Ectodermal cell (in vitro differentiated cells): ENCODE measurements around the gene CPB1.

Experiments
- H3K27ac ChIP-seq: 2 replicates; pipeline ENCODE4 v1.7.0; 2013; ENCODE audit warnings: mild to moderate bottlenecking, low read depth, low read length; ENCODE audit not compliant: insufficient read depth, poor library complexity, severe bottlenecking
- H3K27me3 ChIP-seq: 2 replicates; pipeline ENCODE4 v1.7.0; 2013; ENCODE audit warnings: mild to moderate bottlenecking, low read length; ENCODE audit not compliant: insufficient read depth, control insufficient read depth, poor library complexity, severe bottlenecking
- H3K36me3 ChIP-seq: one replicate; pipeline ENCODE4 v1.7.0; 2013; ENCODE audit warnings: low read length; ENCODE audit not compliant: control insufficient read depth, insufficient read depth
- H3K4me1 ChIP-seq: one replicate; pipeline ENCODE4 v1.7.0; 2013; ENCODE audit warnings: low read length; ENCODE audit not compliant: control insufficient read depth, insufficient read depth
- H3K4me3 ChIP-seq: 2 replicates; pipeline ENCODE4 v1.7.0; 2013; ENCODE audit warnings: low read depth, low read length, control low read depth; ENCODE audit not compliant: insufficient read depth
- H3K9me3 ChIP-seq: 2 replicates; pipeline ENCODE4 v1.7.0; 2013; ENCODE audit warnings: mild to moderate bottlenecking, low read length, moderate library complexity; ENCODE audit not compliant: control insufficient read depth
- WGBS, 2 experiments: methylation state at CpG; one replicate each; pipeline ENCODE4 v1.1.7; 2013; ENCODE audit warnings: missing lambda C conversion rate in 2 of 2; 5-methylcytosine and 5-hydroxymethylcytosine counted together

The CPB1 gene

DNA sequence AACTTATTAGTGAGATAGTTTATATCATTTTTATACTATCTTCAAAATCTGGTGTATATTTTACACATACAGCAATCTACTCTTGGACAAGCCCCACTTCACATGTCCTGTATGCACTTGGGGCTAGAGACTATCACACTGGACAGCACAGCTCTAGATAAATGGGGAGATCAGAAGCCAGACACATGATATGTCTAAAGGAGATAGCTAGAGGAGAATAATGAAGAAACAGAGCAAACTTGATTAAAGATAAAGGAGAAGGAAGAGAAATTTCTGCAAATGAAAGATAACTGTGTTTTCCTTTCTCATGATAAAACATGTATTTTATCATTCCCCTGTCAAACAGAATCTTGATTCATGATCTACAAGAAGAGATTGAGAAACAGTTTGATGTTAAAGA is 50.5 kb downstream of the CPB1 start:
- H3K27ac ChIP-seq, result no peak overlapping the region
- H3K9me3 ChIP-seq, result no peaks in the 10 kb centered on the region
- no peaks in the 10 kb centered on the region for H3K4me1 ChIP-seq
- H3K4me3 ChIP-seq, result no peak overlapping the region
- H3K36me3 ChIP-seq, result no peaks in the 10 kb centered on the region
- H3K27me3 ChIP-seq, result no peaks in the 10 kb centered on the region

DNA sequence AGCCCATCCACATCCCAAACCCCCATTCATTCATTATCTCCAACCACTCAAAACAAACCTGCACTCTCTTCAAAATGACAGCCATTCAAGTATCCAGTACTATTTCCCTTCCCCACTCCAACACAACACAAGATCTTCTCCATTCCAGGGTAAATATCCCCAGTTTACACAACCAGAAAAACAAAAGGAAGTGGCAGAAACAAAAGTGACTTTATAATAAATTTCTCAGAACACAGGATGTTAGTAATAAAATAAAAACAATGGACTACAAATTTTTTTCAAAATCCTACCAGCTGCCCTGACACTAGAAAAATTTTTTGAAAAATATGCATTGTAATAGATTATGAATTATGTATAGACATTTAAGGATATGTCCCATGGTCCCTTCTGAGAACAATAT is 51.6 kb downstream of the CPB1 start:
- H3K27ac ChIP-seq, result no peak overlapping the region
- H3K9me3 ChIP-seq, result no peaks in the 10 kb centered on the region
- H3K27me3 ChIP-seq, result no peaks in the 10 kb centered on the region
- H3K4me3 ChIP-seq, result no peak overlapping the region
- H3K36me3 ChIP-seq, result no peaks in the 10 kb centered on the region
- no peaks in the 10 kb centered on the region for H3K4me1 ChIP-seq

DNA sequence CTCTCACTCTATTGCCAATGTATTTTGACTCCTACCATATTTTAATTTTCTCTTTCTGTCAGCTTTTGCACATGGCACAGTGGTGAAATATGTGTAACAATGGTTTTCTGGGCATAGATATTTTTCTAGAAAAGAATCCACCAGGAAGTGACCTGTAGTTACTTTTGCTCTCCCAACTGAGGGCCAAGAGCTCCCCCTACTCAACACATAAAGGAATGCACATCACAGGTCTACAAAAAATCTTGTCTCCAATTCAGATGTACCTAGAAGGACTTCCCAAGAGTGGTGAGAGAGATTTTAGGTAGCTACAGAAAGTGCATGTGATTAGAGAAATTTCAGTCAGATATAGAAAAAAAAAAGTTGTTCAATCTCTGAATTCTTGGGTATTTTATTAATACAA is 53.1 kb downstream of the CPB1 start:
- H3K27me3 ChIP-seq, result no peaks in the 10 kb centered on the region
- H3K36me3 ChIP-seq, result no peaks in the 10 kb centered on the region
- no peaks in the 10 kb centered on the region for H3K9me3 ChIP-seq
- H3K27ac ChIP-seq, result no peak overlapping the region
- H3K4me1 ChIP-seq, result no peaks in the 10 kb centered on the region
- H3K4me3 ChIP-seq, result no peak overlapping the region

DNA sequence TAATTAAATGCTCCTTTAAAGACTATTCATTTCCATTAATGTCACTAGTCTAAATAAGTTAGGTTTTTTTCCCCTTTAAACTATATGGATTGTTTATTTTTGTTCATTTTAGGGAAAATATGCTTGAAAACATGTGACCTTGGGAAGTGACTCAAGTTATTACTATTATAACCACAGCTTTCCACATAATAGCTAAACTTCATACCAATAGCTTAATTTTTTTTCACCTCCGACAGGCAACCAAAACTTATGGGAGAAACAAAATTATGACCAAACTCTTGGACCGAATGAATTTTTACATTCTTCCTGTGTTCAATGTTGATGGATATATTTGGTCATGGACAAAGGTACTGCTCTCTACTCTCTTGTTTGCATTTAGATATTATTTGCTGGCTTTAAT is 53.7 kb downstream of the CPB1 start:
- Histone ChIP-seq H3K4me1 (no peaks in the 10 kb centered on the region), H3K36me3 (no peaks in the 10 kb centered on the region), H3K27ac (no peak overlapping the region), H3K4me3 (no peak overlapping the region), H3K27me3 (no peaks in the 10 kb centered on the region), H3K9me3 (no peaks in the 10 kb centered on the region)
- 87 to 94% methylated on average over 2 of the region's 2 CpGs for WGBS, 2 experiments

DNA sequence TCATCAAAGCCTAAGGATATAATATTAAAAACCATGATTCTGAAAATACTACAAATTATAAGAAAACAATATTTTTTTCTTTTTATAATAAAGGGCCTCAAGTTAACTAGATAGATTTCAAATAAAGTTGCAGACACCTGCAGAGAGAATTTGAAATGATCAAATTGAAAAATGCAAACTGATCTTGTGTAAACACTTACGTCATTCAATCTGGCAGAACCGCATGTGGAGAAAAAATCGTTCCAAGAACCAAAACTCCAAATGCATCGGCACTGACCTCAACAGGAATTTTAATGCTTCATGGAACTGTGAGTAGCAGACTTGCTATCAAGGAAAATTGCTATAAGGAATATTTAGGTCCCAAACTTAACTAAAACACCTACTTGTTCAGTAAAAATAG is 54.7 kb downstream of the CPB1 start:
- H3K4me1 ChIP-seq, result no peaks in the 10 kb centered on the region
- no peak overlapping the region for H3K27ac ChIP-seq
- H3K36me3 ChIP-seq, result no peaks in the 10 kb centered on the region
- no peak overlapping the region for H3K4me3 ChIP-seq
- WGBS, 2 experiments, result 97 to 98% methylated on average over 3 to 4 of the region's 4 CpGs
- no peaks in the 10 kb centered on the region for H3K27me3 ChIP-seq
- H3K9me3 ChIP-seq, result no peaks in the 10 kb centered on the region

DNA sequence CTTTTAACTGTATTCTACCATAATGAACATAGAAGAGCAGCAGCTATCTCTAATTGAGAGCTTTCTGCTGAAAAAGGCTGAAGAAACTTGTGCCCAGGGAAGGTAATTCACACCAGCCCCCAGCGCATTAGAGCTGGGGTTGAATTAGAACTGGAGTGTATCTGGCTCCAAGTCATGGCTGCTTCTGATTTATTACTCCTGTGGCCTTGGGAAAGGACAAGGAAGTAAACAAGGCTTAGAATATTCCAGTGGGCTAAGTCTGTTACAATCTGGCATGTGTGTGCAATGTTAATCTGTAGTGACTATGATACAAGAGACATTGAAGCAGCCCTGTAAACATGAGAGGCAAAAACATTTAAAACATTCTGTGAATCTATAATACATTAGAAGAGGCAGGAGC is 55.6 kb downstream of the CPB1 start:
- WGBS, 2 experiments, result 94 to 100% methylated on average over 1 of the region's 1 CpG
- no peak overlapping the region for H3K4me3 ChIP-seq
- H3K27ac ChIP-seq, result no peak overlapping the region
- no peaks in the 10 kb centered on the region for H3K4me1 ChIP-seq
- H3K9me3 ChIP-seq, result no peaks in the 10 kb centered on the region
- H3K36me3 ChIP-seq, result no peaks in the 10 kb centered on the region
- H3K27me3 ChIP-seq, result no peaks in the 10 kb centered on the region

DNA sequence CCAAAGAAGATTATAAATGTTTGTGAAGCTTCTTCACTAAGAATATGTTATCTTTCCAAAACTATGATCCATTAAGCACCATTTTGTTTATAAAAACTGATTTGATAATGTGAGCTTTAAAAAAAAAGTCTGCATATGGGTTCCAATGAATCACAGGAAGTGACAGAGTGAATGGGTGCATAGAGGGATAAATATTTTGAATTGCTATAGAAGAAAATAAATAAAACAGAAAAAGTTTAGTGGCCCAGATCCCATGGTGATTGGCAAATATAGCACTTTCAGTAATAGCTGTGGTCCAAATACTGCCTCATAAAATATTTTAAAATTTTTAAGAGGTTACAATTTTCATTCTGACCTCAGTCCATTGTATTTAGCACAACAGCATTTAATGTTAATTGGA is 56.6 kb downstream of the CPB1 start:
- H3K36me3 ChIP-seq, result no peaks in the 10 kb centered on the region
- no peaks in the 10 kb centered on the region for H3K9me3 ChIP-seq
- H3K27me3 ChIP-seq, result no peaks in the 10 kb centered on the region
- H3K4me3 ChIP-seq, result no peak overlapping the region
- H3K4me1 ChIP-seq, result no peaks in the 10 kb centered on the region
- no peak overlapping the region for H3K27ac ChIP-seq

DNA sequence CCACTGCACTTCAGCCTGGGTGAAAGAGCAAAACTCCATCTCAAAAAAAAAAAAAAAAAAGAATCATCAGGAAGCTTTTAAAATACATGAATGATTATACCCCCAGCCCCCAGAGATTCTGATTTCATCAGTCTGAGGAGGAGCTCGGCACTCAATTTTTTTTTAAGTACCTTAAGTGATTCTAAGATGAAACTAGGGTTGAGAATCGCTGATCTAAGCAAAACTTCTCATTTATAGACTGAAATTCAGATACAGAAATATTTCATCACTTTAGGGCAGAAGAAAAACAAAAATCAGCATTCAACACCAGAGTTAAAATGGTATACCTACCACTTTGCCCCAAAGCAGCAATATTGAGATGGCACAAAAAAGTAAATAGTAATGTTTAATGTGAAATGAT is 62.2 kb downstream of the CPB1 start:
- Histone ChIP-seq H3K4me1 (no peaks in the 10 kb centered on the region), H3K27ac (no peak overlapping the region), H3K9me3 (no peaks in the 10 kb centered on the region), H3K4me3 (no peak overlapping the region), H3K36me3 (no peaks in the 10 kb centered on the region), H3K27me3 (no peaks in the 10 kb centered on the region)
- WGBS, 2 experiments, result 100% methylated on average over 2 of the region's 2 CpGs; no CpG with 5 or more reads in 1 of the 2 experiments

DNA sequence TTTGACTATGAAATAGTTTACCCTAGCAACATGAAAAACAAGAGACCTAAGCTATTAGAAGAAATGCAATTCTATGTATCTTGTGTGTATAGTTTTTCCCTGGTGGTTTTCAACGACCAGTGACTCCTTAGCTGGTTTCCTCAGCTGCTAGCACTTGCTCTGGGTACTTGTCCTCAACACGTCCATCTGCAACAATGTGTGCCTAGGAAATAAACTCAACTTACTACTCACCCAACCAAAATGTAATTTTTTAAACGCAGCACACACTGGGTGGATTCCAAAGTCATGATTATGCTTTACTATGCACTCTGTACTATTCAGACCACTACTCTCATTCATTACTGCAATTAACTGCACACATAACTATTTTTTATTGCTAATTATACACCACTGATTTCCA is 68.5 kb downstream of the CPB1 start:
- no peaks in the 10 kb centered on the region for H3K36me3 ChIP-seq
- H3K4me3 ChIP-seq, result no peak overlapping the region
- H3K9me3 ChIP-seq, result no peaks in the 10 kb centered on the region
- no peaks in the 10 kb centered on the region for H3K27me3 ChIP-seq
- 85 to 88% methylated on average over 3 of the region's 3 CpGs for WGBS, 2 experiments
- H3K27ac ChIP-seq, result no peak overlapping the region
- H3K4me1 ChIP-seq, result no peaks in the 10 kb centered on the region

DNA sequence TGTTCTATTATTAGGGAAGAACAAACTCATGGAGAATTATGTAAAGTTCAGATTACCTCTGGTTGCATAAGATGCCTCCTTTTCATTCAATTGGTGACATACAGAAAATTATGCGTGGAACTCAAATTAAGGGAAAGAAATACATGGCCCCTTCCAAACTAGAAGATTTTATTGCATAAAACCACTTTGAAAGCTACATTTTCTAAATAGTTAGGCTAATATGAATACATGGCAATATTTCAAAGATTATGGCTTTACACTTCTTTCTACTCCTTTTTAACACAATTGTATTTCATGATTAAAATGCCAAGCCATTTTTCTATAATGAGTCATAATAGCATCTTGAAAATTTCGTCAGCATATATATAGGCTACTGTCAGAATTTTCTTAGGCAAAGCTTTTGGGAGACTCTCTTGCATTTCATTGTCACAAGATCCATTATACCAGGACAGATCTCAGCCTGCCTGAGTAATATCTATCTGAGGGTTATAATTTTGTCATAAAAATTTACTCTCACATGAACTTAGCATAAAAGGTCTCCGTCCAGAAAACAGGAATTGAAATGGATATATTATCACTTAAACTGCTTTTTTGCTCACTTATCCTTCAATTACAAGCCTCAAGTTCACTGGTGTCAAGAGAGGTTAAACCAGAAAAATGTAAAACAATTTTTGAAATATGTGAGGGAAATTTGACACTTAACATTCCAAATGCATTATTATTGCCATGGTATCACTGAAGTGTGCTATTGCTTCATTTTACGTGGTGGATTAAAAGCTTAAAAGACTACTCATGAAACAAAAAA is 74.6 kb downstream of the CPB1 start:
- no peak overlapping the region for H3K4me3 ChIP-seq
- H3K9me3 ChIP-seq, result no peaks in the 10 kb centered on the region
- 81 to 93% methylated on average over 3 of the region's 4 CpGs for WGBS, 2 experiments
- no peaks in the 10 kb centered on the region for H3K27me3 ChIP-seq
- H3K4me1 ChIP-seq, result no peaks in the 10 kb centered on the region
- H3K27ac ChIP-seq, result no peak overlapping the region
- H3K36me3 ChIP-seq, result no peaks in the 10 kb centered on the region

DNA sequence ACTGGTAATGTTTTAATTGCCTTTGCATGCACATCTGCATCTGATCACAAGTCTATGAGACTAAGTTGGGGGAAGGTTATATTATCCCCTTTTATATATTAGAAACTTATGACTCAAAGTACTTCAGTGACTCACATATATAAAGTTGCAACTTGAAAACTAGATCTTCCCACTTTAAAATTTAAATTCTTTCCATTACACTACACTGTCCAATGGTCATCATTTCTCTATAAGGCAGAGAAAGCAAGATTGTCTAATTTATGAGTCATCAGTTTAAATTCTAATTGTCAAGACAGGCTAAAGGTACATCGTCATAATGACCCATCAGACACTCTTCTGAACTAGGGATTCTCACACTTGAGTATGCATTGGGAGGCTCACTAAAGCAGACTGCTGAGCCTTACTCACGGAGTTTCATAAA is 75.4 kb downstream of the CPB1 start:
- Histone ChIP-seq H3K4me1 (no peaks in the 10 kb centered on the region), H3K27me3 (no peaks in the 10 kb centered on the region), H3K4me3 (no peak overlapping the region), H3K9me3 (no peaks in the 10 kb centered on the region), H3K36me3 (no peaks in the 10 kb centered on the region), H3K27ac (no peak overlapping the region)
- 86 to 94% methylated on average over 2 of the region's 2 CpGs for WGBS, 2 experiments
